K562 (cell line): ENCODE data around the gene CCL19. TPM values are rescaled to one million over a fixed set of nuclear protein-coding genes. Genes with fewer than 3 reads are reported as not detected.
A peak's percentile ranks its signal among the peaks of the same experiment; 100 is the strongest.
"Not testable (repeated sequence)": the region's sequence is repeated elsewhere in the genome, so short reads cannot be mapped to it uniquely, and the experiment has no call there.

Experiments used
- ATAC-seq: fragments of 200-7000 bp; cut with Tn5 transposase; 3 replicates; pipeline ENCODE4 v1.9.1; 2020; ENCODE audit warnings: moderate library complexity
- BruUV-seq: library from RNA; stranded (reverse); fragments of 400-500 nt; replicated peaks from 2 replicates; lab custom pipeline; 2021; lab: Mats Ljungman, UMichigan
- CTCF ChIA-PET: fragments of 300-600 bp; formaldehyde crosslinking; extraction: SDS; loops from one replicate; lab custom pipeline; 2021; ENCODE audit warnings: low intra/inter-chr PET ratio; lab: Yijun Ruan, JAX
- POLR2A ChIA-PET: fragments of 300-600, 350-650 bp; sonication (Branson Sonifier 250); formaldehyde crosslinking; extraction: SDS; loops from one replicate; lab custom pipeline; 2021; ENCODE audit warnings: antibody characterized with exemption, inconsistent platforms; lab: Yijun Ruan, JAX
- DNase-seq, 4 experiments: peaks; one replicate each; pipeline versions ENCODE4 v3.0.0 to v3.0.0-alpha.2; 2011 to 2018; ENCODE audit warnings: low spot score in 3 of 4, mixed read lengths in 3 of 4; ENCODE audit errors: extremely low read depth in 1 of 4
- FAIRE-seq: peaks from 2 replicates; lab custom pipeline; 2011; peaks lifted over from hg19 to GRCh38; lab: Jason Lieb, UNC
- H2AFZ ChIP-seq: 2 replicates; pipeline ENCODE4 v1.6.0; 2011; ENCODE audit warnings: low read depth, low read length, control low read depth, inconsistent platforms
- H3K27ac ChIP-seq: fragments of 200-600 bp; 3 replicates; pipeline ENCODE4 v1.8.0; 2011; ENCODE audit warnings: low read depth, mild to moderate bottlenecking, control low read depth, inconsistent platforms, low read length, moderate library complexity, mixed read lengths; ENCODE audit errors: extremely low read depth
- H3K27me3 ChIP-seq, 2 experiments: fragments of 300-600 bp in 1 of 2; 2 replicates in 1 of 2; 3 replicates in 1 of 2; pipeline versions ENCODE4 v1.6.0 to v1.8.0; 2011; ENCODE audit warnings: inconsistent platforms in 2 of 2, low read length in 2 of 2, mild to moderate bottlenecking in 1 of 2, mixed read lengths in 1 of 2, moderate library complexity in 1 of 2; ENCODE audit not compliant: control insufficient read depth in 2 of 2, insufficient read depth in 2 of 2
- H3K36me3 ChIP-seq: fragments of 300-600 bp; 3 replicates; pipeline ENCODE4 v1.8.0; 2011; ENCODE audit warnings: mild to moderate bottlenecking, low read length, inconsistent platforms; ENCODE audit not compliant: control insufficient read depth, insufficient read depth
- H3K4me1 ChIP-seq, 2 experiments: fragments of 200-600 bp in 1 of 2; replicated peaks in 1 of 2; 2 replicates in 1 of 2; 3 replicates in 1 of 2; pipeline versions ENCODE4 v1.5.1 to v1.8.0; 2011; ENCODE audit warnings: inconsistent platforms in 2 of 2, low read length in 2 of 2, mild to moderate bottlenecking in 1 of 2, mixed read lengths in 1 of 2, moderate library complexity in 1 of 2; ENCODE audit not compliant: control insufficient read depth in 2 of 2, insufficient read depth in 2 of 2
- H3K4me2 ChIP-seq: 2 replicates; pipeline ENCODE4 v1.6.1; 2011; ENCODE audit warnings: low read length, control low read depth, inconsistent platforms, mixed read lengths; ENCODE audit not compliant: insufficient read depth
- H3K4me3 ChIP-seq: fragments of 200-600 bp; sonication (generic), shearing (Covaris generic); 2 replicates; pipeline ENCODE4 v1.5.1; 2016; ENCODE audit warnings: control low read depth, inconsistent platforms
- H3K79me2 ChIP-seq: fragments of 200-600 bp; 3 replicates; pipeline ENCODE4 v1.8.0; 2011; ENCODE audit warnings: low read length, inconsistent platforms; ENCODE audit not compliant: control insufficient read depth, insufficient read depth
- H3K9ac ChIP-seq, 2 experiments: 2 replicates each; pipeline versions ENCODE4 v1.6.0 to v1.6.1; 2011; ENCODE audit warnings: low read depth in 2 of 2, low read length in 2 of 2, control low read depth in 1 of 2, inconsistent platforms in 1 of 2, mild to moderate bottlenecking in 1 of 2, mixed read lengths in 1 of 2; ENCODE audit not compliant: insufficient read depth in 1 of 2
- H3K9me1 ChIP-seq: one replicate; pipeline ENCODE4 v1.6.0; 2011; ENCODE audit warnings: inconsistent platforms, mild to moderate bottlenecking, low read length, moderate library complexity; ENCODE audit not compliant: control insufficient read depth, insufficient read depth
- H3K9me3 ChIP-seq: replicated peaks from 2 replicates; pipeline ENCODE4 v1.5.1; 2011; ENCODE audit warnings: low read depth, low read length, inconsistent platforms; ENCODE audit not compliant: control insufficient read depth, insufficient read depth
- H4K20me1 ChIP-seq: replicated peaks from 2 replicates; pipeline ENCODE4 v1.6.1; 2011; ENCODE audit warnings: low read length, inconsistent platforms, mixed read lengths; ENCODE audit not compliant: control insufficient read depth, insufficient read depth
- BRD9 ChIP-seq: fragments of 450-650 bp; IDR thresholded peaks from 2 replicates; pipeline ENCODE4 v1.6.1; 2018; ENCODE audit warnings: low read depth; ENCODE audit not compliant: partially characterized antibody
- CBFA2T3 ChIP-seq: fragments of 450-650 bp; IDR thresholded peaks from 2 replicates; pipeline ENCODE4 v1.6.1; 2017
- CBX1 ChIP-seq: sonication (generic); IDR thresholded peaks from 2 replicates; pipeline ENCODE4 v1.6.1; 2016; ENCODE audit warnings: antibody characterized with exemption, low read depth, mild to moderate bottlenecking
- CCNT2 ChIP-seq: IDR thresholded peaks from 2 replicates; pipeline ENCODE4 v1.6.1; 2011; ENCODE audit warnings: borderline replicate concordance, low read depth, mild to moderate bottlenecking, moderate library complexity, mixed read lengths, low read length; ENCODE audit not compliant: insufficient read length; ENCODE audit errors: extremely low read depth
- GABPA ChIP-seq: fragments of 200-800 bp; sonication (Bioruptor generic); conservative IDR thresholded peaks from 2 replicates; pipeline ENCODE4 v1.6.1; 2016; ENCODE audit warnings: low read depth, missing genetic modification characterization, missing compliant biosample characterization
- HDGF ChIP-seq: fragments of 450-650 bp; IDR thresholded peaks from 2 replicates; pipeline ENCODE4 v1.6.1; 2016
- MEF2A ChIP-seq: IDR thresholded peaks from 2 replicates; pipeline ENCODE4 v1.6.1; 2011; ENCODE audit warnings: low read depth, mild to moderate bottlenecking, low read length, moderate library complexity; ENCODE audit not compliant: control insufficient read depth
- PML ChIP-seq: IDR thresholded peaks from 2 replicates; pipeline ENCODE4 v1.6.1; 2012; ENCODE audit warnings: low read length, inconsistent platforms
- SMAD1 ChIP-seq: fragments of 150-350 bp; IDR thresholded peaks from 2 replicates; pipeline ENCODE4 v1.6.1; 2014; ENCODE audit warnings: low read length, low read depth; ENCODE audit not compliant: partially characterized antibody
- TEAD4 ChIP-seq, 2 experiments: sonication (generic) in 1 of 2; formaldehyde crosslinking in 1 of 2; IDR thresholded peaks; 2 replicates each; pipeline versions ENCODE4 v1.6.1 to v1.8.0; 2012 to 2022; ENCODE audit warnings: borderline replicate concordance in 1 of 2, inconsistent platforms in 1 of 2, low read length in 1 of 2, mild to moderate bottlenecking in 1 of 2, missing genetic modification reagents in 1 of 2
- ZNF124 ChIP-seq: sonication (generic); formaldehyde crosslinking; IDR thresholded peaks from 2 replicates; pipeline ENCODE4 v1.8.1; 2022; ENCODE audit warnings: missing genetic modification reagents
- ZNF140 ChIP-seq: fragments of 250-450 bp; sonication (Bioruptor Pico); IDR thresholded peaks from 2 replicates; pipeline ENCODE4 v1.8.0; 2021; ENCODE audit warnings: moderate library complexity, mild to moderate bottlenecking, inconsistent platforms
- ZNF766 ChIP-seq: fragments of 200-800 bp; sonication (Bioruptor generic); conservative IDR thresholded peaks from 2 replicates; pipeline ENCODE4 v1.6.1; 2016; ENCODE audit warnings: missing genetic modification characterization, missing compliant biosample characterization
- WGBS: fragments of 100-300 bp; shearing (Covaris generic); methylation state at CpG from one replicate; pipeline ENCODE4 v1.1.6; 2016; ENCODE audit warnings: low coverage, mixed read lengths; ENCODE audit not compliant: insufficient coverage; ENCODE audit errors: missing lambda C conversion rate; 5-methylcytosine and 5-hydroxymethylcytosine counted together
- in situ Hi-C: fragments of 300-500 bp; cut with MboI; formaldehyde crosslinking; loops from 4 replicates; pipeline ENCODE4 v1.15.0; 2018; ENCODE audit warnings: inconsistent platforms, mixed read lengths
- intact Hi-C: fragments of 100-400 bp; cut with micrococcal nuclease; formaldehyde crosslinking; loops from 2 replicates; pipeline ENCODE4 v1.14.2; 2022
- polyA plus RNA-seq, 8 experiments: library from polyadenylated mRNA; depleted of rRNA in 4 of 8; stranded (reverse) in 5 of 8; unstranded in 3 of 8; fragments of >200 nt; fragmentation: Nextera tagmentation in 2 of 8; fragmentation: Illumina TruSeq in 1 of 8; extraction: Ambion mirVana in 2 of 8; extraction: Trizol in 1 of 8; gene quantifications; 2 replicates each; pipeline versions ENCODE4 v1.2.1 to v1.2.3, GENCODE V29; 2011 to 2014; ENCODE audit warnings: inconsistent platforms in 1 of 8, missing spikeins in 1 of 8
- total RNA-seq, 7 experiments: library from RNA; depleted of rRNA in 6 of 7; stranded (reverse); fragments of >200 nt in 6 of 7; fragmentation: Illumina TruSeq in 2 of 7; extraction: Trizol in 2 of 7; gene quantifications; 2 replicates each; pipeline versions ENCODE4 v1.2.1 to v1.2.3, GENCODE V29; 2011 to 2021; ENCODE audit warnings: low replicate concordance in 1 of 7
- TF ChIP-seq, protein P1 (sequence below): sonication (generic); formaldehyde crosslinking; IDR thresholded peaks from 2 replicates; pipeline ENCODE4 v1.8.0; 2022; ENCODE audit warnings: mild to moderate bottlenecking, low read depth, missing genetic modification reagents
- TF ChIP-seq, protein P2 (sequence below): fragments of 450-650 bp; IDR thresholded peaks from 2 replicates; pipeline ENCODE4 v1.6.1; 2016; ENCODE audit warnings: low read depth, mild to moderate bottlenecking, moderate library complexity

CCL19 gene
- total and polyA plus RNA-seq, 9 of the 15 experiments (the other 6 are each of a cell fraction or from before 2014, with no cell fraction given): not detected

DNA sequence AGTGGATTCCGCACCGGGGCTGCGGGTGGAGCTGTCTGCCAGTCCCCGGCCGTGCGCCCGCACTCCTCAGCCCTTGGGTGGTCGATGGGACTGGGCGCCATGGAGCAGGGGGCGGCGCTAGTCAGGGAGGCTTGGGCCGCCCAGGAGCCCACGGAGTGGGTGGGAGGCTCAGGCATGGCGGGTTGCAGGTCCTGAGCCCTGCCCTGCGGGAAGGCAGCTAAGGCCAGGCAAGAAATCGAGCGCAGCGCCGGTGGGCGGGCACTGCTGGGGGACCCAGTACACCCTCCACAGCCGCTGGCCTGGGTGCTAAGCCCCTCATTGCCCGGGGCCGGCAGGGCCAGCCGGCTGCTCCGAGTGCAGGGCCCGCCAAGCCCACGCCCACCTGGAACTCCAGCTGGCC lies 49.1 kb upstream of the CCL19 start:
- not testable (repeated sequence) for H3K27me3 ChIP-seq

DNA sequence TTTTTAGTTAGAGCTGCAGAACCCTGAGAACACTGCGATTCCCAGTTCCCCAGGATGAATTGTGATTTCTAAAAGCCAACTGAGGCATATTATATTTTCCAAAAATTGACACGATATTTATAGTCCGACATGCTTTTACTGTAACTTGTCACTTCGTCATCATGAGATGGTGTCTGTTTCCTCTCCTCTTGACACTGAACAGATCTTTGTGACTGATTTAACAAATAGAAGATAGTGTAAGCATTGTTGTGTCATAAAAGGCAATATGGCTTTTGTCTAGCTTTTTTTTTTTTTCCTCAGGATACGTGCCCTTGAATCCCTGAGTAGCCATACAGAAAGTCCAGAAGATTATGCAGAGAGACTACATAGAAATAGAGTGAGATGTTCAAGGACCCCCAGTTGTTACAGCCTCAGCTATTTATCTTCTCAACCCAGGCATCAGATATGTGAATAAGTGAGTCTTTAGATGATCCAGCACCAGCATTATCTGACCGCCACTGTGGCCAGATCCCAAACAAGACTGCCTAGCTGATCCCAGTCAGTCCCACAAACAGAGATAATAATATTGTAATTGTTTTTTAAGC lies 46.7 kb upstream of the CCL19 start:
- no TSS peak for BruUV-seq
- no peak overlapping the region for H2AFZ ChIP-seq
- no peaks in the 10 kb centered on the region for H3K9me1 ChIP-seq
- no peaks in the 10 kb centered on the region for H3K27me3 ChIP-seq
- no peaks in the 10 kb centered on the region for H3K36me3 ChIP-seq
- intact Hi-C loops: no loop called here
- 1% methylated on average over 6 of the region's 6 CpGs for WGBS
- ChIA-PET CTCF (interaction anchor here (0.7 kb wide), 1 partner anchor 146 kb away, joined by 3 read pairs; no protein-coding TSS in a partner anchor), POLR2A (no interaction called here)
- no peak for FAIRE-seq
- no peak overlapping the region for H3K27ac ChIP-seq
- no peak for ATAC-seq
- no peak overlapping the region for H3K9ac ChIP-seq
- H3K4me1 ChIP-seq: no peaks in the 10 kb centered on the region
- H3K79me2 ChIP-seq: no peaks in the 10 kb centered on the region
- H4K20me1 ChIP-seq: no peaks in the 10 kb centered on the region
- in situ Hi-C loops: no loop called here
- no peak for DNase-seq
- no peak overlapping the region for H3K4me2 ChIP-seq
- no peaks in the 10 kb centered on the region for H3K9me3 ChIP-seq
- H3K4me3 ChIP-seq: no peak overlapping the region
- TF ChIP-seq ZNF140 (CRISPR knock-in tag) (no peak), ZNF766 (CRISPR knock-in tag) (no peak), CCNT2 (no peak), TEAD4 (IDR thresholded peaks at IDR 0.05; ENCODE audit: low read length) (peak; percentile 52; the same call in 1 of the 2 replicates), TEAD4 (CRISPR knock-in tag; IDR thresholded peaks at IDR 0.05; ENCODE audit: borderline replicate concordance) (no peak), CBX1 (no peak), CBFA2T3 (peak; percentile 49), SMAD1 (no peak), BRD9 (no peak), PML (no peak), MEF2A (no peak), HDGF (no peak), GABPA (tag) (no peak), ZNF124 (CRISPR knock-in tag) (no peak)
- TF ChIP-seq, protein P1, sequence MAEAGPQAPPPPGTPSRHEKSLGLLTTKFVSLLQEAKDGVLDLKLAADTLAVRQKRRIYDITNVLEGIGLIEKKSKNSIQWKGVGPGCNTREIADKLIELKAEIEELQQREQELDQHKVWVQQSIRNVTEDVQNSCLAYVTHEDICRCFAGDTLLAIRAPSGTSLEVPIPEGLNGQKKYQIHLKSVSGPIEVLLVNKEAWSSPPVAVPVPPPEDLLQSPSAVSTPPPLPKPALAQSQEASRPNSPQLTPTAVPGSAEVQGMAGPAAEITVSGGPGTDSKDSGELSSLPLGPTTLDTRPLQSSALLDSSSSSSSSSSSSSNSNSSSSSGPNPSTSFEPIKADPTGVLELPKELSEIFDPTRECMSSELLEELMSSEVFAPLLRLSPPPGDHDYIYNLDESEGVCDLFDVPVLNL (CRISPR knock-in tag): no peak
- TF ChIP-seq, protein P2, sequence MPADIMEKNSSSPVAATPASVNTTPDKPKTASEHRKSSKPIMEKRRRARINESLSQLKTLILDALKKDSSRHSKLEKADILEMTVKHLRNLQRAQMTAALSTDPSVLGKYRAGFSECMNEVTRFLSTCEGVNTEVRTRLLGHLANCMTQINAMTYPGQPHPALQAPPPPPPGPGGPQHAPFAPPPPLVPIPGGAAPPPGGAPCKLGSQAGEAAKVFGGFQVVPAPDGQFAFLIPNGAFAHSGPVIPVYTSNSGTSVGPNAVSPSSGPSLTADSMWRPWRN: 0 out of 2 replicates have a peak, but pooled peaks have one; percentile 26

More for the DNA sequence above, 49.1 kb upstream of the CCL19 start:
- H3K4me2 ChIP-seq, POLR2A ChIA-PET, H3K79me2 ChIP-seq, H3K4me3 ChIP-seq, FAIRE-seq, H3K36me3 ChIP-seq, CTCF ChIA-PET, H4K20me1 ChIP-seq, intact Hi-C loops, ATAC-seq, H2AFZ ChIP-seq, BruUV-seq, in situ Hi-C loops, H3K9ac ChIP-seq, DNase-seq, H3K27ac ChIP-seq, H3K4me1 ChIP-seq, H3K9me1 ChIP-seq, H3K9me3 ChIP-seq: not testable (repeated sequence)
- WGBS: 93% methylated on average over 3 of the region's 27 CpGs
